Ammon's horn (tissue), 1 donor: ENCODE measurements around the gene NT5C3B.

Experiments
- DNase-seq: peaks from one replicate; pipeline ENCODE4 v3.0.0-alpha.2; 2016; ENCODE audit warnings: low spot score

The NT5C3B gene

GRCh38 chr17:41810659-41811548 is 25.1 kb downstream of the NT5C3B start:
- no peak for DNase-seq

- no peak for DNase-seq
Measured at GRCh38 chr17:41806685-41807445, 29.2 kb downstream of the NT5C3B start.

- DNase-seq, result no peak
Measured at GRCh38 chr17:41803049-41804020, 32.7 kb downstream of the NT5C3B start.

GRCh38 chr17:41801374-41802271 is 34.4 kb downstream of the NT5C3B start:
- peak; percentile 87 for DNase-seq

GRCh38 chr17:41800601-41801373 is 35.2 kb downstream of the NT5C3B start:
- DNase-seq, result no peak

- no peak for DNase-seq
Measured at GRCh38 chr17:41799366-41799765, 36.7 kb downstream of the NT5C3B start.

- DNase-seq, result no peak
Measured at GRCh38 chr17:41797377-41797776, 38.7 kb downstream of the NT5C3B start.

- DNase-seq, result no peak
Measured at GRCh38 chr17:41796121-41796895, 39.7 kb downstream of the NT5C3B start.

GRCh38 chr17:41794540-41794975 is 41.5 kb downstream of the NT5C3B start:
- no peak for DNase-seq

GRCh38 chr17:41793784-41794539 is 42.1 kb downstream of the NT5C3B start:
- no peak for DNase-seq

GRCh38 chr17:41792845-41793783 is 42.9 kb downstream of the NT5C3B start:
- DNase-seq, result no peak

GRCh38 chr17:41787021-41787418 is 49.0 kb downstream of the NT5C3B start:
- DNase-seq, result no peak

- peak; percentile 100 for DNase-seq
Measured at GRCh38 chr17:41786227-41787020, 49.6 kb downstream of the NT5C3B start, which contains the start of gene JUP. Gene JUP, minus strand, starts transcription at chr17:41786711. Its CDS starts 14,857 bp downstream, at chr17:41771854.

- no peak for DNase-seq
Measured at GRCh38 chr17:41785859-41786226, 50.2 kb downstream of the NT5C3B start.

- no peak for DNase-seq
Measured at GRCh38 chr17:41785091-41785858, 50.8 kb downstream of the NT5C3B start.
